ENCODE data around the gene CERS6. TPM values are rescaled to one million over a fixed set of nuclear protein-coding genes. Genes with fewer than 3 reads are reported as not detected.

The CERS6 gene
- total RNA-seq, 2 donors from 2014 or later, result 7.7 to 21.5 TPM

- Mint-ChIP-seq H3K4me1 (peaks cover 6% of the 10 kb centered on the region), H3K4me3 (no peak overlapping the region), H3K27ac (no peak overlapping the region), H3K9me3 (peaks cover 3% of the 10 kb centered on the region), H3K36me3 (ENCODE audit: low read depth) (no peaks in the 10 kb centered on the region), H3K27me3 (no peaks in the 10 kb centered on the region)
- no peak for ATAC-seq (replicated peaks)
Observed at GRCh38 chr2:168518555-168519066, 62.5 kb downstream of the CERS6 start.

DNA sequence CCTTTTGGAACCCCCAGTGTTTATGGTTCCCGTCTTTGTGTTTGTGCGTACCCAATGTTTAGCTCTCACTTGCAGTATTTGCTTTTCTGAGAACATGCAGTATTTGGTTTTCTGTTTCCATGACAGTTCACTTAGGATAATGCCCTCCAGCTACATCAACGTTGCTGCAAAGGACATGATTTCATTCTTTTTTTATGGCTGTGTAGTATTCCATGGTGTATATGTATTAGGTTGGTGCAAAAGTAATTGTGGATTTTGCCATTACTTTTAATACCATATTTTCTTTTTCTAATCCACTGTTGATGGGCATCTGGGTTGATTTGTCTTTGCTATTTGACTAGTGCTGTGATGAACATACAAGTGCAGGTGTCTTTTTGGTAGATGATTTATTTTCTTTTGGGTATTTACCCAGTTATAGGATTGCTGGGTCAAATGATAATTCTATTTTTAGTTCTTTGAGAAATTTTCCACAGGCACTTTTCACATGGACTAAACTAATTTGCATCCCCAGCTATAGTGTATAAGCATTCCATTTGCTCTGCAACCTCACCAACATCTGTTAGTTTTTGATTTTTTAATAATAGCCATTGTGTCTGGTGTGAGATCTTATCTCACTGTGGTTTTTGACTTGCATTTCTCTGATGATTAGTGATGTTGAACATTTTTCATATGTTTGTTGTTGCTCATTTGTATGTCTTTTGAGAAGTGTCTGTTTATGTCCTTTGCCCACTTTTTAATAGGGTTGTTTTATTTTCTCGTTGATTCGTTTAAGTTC is 63.6 kb downstream of the CERS6 start:
- Mint-ChIP-seq H3K27ac (no peak overlapping the region), H3K27me3 (no peaks in the 10 kb centered on the region), H3K9me3 (peaks cover 3% of the 10 kb centered on the region), H3K4me1 (peaks cover 9% of the 10 kb centered on the region), H3K4me3 (no peak overlapping the region), H3K36me3 (ENCODE audit: low read depth) (no peaks in the 10 kb centered on the region)
- ATAC-seq (replicated peaks), result no peak

DNA sequence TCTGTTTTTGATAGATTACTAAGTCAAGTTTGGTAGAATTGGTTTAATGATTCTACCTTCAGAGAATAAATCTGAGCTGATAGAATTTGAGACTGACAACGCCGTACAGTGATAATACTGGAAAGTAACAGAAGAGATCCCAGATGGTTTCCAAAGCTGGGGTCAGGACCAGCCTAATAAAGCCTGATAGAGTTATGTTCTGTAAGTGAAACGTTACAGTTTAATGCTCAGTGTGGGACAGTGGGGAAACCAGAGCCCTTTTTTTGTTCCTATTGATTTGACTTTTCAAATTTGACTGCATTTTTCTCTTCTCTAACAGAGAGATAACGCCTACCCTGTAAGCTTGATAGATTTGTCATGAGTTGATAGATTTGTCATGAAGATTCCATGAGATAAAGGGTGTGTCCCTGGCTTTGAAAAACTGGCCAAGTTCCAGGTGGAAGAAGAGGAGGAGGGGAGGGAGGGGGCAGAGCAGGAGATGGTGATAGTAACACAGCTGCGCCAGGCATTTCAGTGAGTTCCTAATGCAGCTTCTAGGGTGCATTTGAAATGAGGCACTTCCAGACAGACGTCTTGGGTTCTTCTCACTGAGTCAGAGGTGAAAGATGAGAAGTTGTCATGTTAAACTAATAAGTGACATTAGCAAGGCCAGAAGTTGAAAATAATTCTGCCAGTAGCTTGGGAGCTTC is 65.1 kb downstream of the CERS6 start:
- no peaks in the 10 kb centered on the region for H3K36me3 Mint-ChIP-seq (ENCODE audit: low read depth)
- no peak for ATAC-seq (replicated peaks)
- no peak overlapping the region for H3K4me3 Mint-ChIP-seq
- peaks cover 9% of the 10 kb centered on the region for H3K4me1 Mint-ChIP-seq
- H3K9me3 Mint-ChIP-seq, result peaks cover 3% of the 10 kb centered on the region
- no peak overlapping the region for H3K27ac Mint-ChIP-seq
- no peaks in the 10 kb centered on the region for H3K27me3 Mint-ChIP-seq

DNA sequence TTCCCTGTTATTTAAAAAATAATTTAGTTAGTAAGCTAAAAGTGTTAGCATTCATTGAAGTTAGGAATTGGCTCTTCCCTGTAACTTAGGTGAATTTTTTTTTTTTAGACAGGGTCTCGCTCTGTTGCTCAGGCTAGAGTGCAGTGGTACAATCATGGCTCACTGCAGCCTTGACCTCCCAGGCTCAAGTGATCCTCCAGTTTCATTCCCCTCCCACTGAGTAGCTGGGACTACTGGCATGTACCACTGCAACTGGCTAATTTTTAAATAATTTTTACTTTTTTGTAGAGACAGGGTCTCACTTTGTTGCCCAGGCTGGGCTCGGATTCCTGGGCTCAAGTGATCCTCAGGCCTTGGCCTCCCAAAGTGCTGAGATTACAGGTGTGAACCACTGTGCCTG is 66.4 kb downstream of the CERS6 start:
- Mint-ChIP-seq H3K9me3 (no peaks in the 10 kb centered on the region), H3K4me1 (peaks cover 9% of the 10 kb centered on the region), H3K4me3 (no peak overlapping the region), H3K27ac (no peak overlapping the region), H3K36me3 (ENCODE audit: low read depth) (no peaks in the 10 kb centered on the region), H3K27me3 (no peaks in the 10 kb centered on the region)
- no peak for ATAC-seq (replicated peaks)

- no peak for ATAC-seq (replicated peaks)
- Mint-ChIP-seq H3K4me3 (no peak overlapping the region), H3K4me1 (peaks cover 9% of the 10 kb centered on the region), H3K27me3 (no peaks in the 10 kb centered on the region), H3K27ac (no peak overlapping the region), H3K9me3 (no peaks in the 10 kb centered on the region), H3K36me3 (ENCODE audit: low read depth) (no peaks in the 10 kb centered on the region)
Observed at GRCh38 chr2:168524005-168524404, 67.9 kb downstream of the CERS6 start.

GRCh38 chr2:168525020-168525419 is 68.9 kb downstream of the CERS6 start:
- ATAC-seq (replicated peaks), result no peak
- peaks cover 9% of the 10 kb centered on the region for H3K4me1 Mint-ChIP-seq
- H3K27me3 Mint-ChIP-seq, result no peaks in the 10 kb centered on the region
- H3K9me3 Mint-ChIP-seq, result no peaks in the 10 kb centered on the region
- no peaks in the 10 kb centered on the region for H3K36me3 Mint-ChIP-seq (ENCODE audit: low read depth)
- H3K4me3 Mint-ChIP-seq, result no peak overlapping the region
- H3K27ac Mint-ChIP-seq, result no peak overlapping the region

GRCh38 chr2:168525716-168526446 is 69.8 kb downstream of the CERS6 start:
- H3K4me3 Mint-ChIP-seq, result no peak overlapping the region
- H3K36me3 Mint-ChIP-seq (ENCODE audit: low read depth), result no peaks in the 10 kb centered on the region
- H3K27me3 Mint-ChIP-seq, result no peaks in the 10 kb centered on the region
- ATAC-seq (replicated peaks), result no peak
- H3K27ac Mint-ChIP-seq, result no peak overlapping the region
- H3K9me3 Mint-ChIP-seq, result no peaks in the 10 kb centered on the region
- H3K4me1 Mint-ChIP-seq, result peaks cover 9% of the 10 kb centered on the region

DNA sequence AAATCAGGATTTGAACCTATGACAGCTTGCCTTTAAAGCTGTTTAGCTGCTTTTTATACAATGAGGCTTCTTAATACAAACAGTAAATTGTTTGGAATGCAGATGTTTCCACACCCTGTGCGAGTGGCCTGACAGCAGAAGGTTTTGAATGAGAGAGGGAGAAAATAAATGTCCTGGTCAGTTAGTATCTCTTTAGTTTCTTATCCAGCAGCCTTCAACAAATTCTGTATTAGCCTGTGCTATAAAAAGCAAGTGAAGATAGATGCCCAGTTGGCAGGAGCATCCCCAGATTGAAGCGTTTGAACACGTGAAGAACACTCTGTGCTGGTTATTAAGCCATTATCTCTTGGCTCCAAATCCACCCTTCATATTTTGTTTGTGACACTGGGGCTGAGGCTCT is 70.6 kb downstream of the CERS6 start:
- no peak overlapping the region for H3K27ac Mint-ChIP-seq
- no peaks in the 10 kb centered on the region for H3K9me3 Mint-ChIP-seq
- peaks cover 4% of the 10 kb centered on the region for H3K4me1 Mint-ChIP-seq
- no peak overlapping the region for H3K4me3 Mint-ChIP-seq
- H3K36me3 Mint-ChIP-seq (ENCODE audit: low read depth), result no peaks in the 10 kb centered on the region
- no peak for ATAC-seq (replicated peaks)
- no peaks in the 10 kb centered on the region for H3K27me3 Mint-ChIP-seq

- no peaks in the 10 kb centered on the region for H3K27me3 Mint-ChIP-seq
- H3K9me3 Mint-ChIP-seq, result no peaks in the 10 kb centered on the region
- no peak overlapping the region for H3K27ac Mint-ChIP-seq
- no peak overlapping the region for H3K4me3 Mint-ChIP-seq
- no peak for ATAC-seq (replicated peaks)
- no peaks in the 10 kb centered on the region for H3K36me3 Mint-ChIP-seq (ENCODE audit: low read depth)
- peaks cover 4% of the 10 kb centered on the region for H3K4me1 Mint-ChIP-seq
Observed at GRCh38 chr2:168528016-168528415, 71.9 kb downstream of the CERS6 start.

GRCh38 chr2:168528469-168528868 is 72.4 kb downstream of the CERS6 start:
- Mint-ChIP-seq H3K27me3 (no peaks in the 10 kb centered on the region), H3K27ac (no peak overlapping the region), H3K9me3 (no peaks in the 10 kb centered on the region), H3K4me3 (no peak overlapping the region), H3K4me1 (peaks cover 4% of the 10 kb centered on the region), H3K36me3 (ENCODE audit: low read depth) (no peaks in the 10 kb centered on the region)
- ATAC-seq (replicated peaks), result no peak

- peaks cover 7% of the 10 kb centered on the region for H3K4me1 Mint-ChIP-seq
- no peak overlapping the region for H3K4me3 Mint-ChIP-seq
- no peak for ATAC-seq (replicated peaks)
- H3K27me3 Mint-ChIP-seq, result no peaks in the 10 kb centered on the region
- no peak overlapping the region for H3K27ac Mint-ChIP-seq
- H3K9me3 Mint-ChIP-seq, result no peaks in the 10 kb centered on the region
- no peaks in the 10 kb centered on the region for H3K36me3 Mint-ChIP-seq (ENCODE audit: low read depth)
Observed at GRCh38 chr2:168529054-168529833, 73.2 kb downstream of the CERS6 start.

DNA sequence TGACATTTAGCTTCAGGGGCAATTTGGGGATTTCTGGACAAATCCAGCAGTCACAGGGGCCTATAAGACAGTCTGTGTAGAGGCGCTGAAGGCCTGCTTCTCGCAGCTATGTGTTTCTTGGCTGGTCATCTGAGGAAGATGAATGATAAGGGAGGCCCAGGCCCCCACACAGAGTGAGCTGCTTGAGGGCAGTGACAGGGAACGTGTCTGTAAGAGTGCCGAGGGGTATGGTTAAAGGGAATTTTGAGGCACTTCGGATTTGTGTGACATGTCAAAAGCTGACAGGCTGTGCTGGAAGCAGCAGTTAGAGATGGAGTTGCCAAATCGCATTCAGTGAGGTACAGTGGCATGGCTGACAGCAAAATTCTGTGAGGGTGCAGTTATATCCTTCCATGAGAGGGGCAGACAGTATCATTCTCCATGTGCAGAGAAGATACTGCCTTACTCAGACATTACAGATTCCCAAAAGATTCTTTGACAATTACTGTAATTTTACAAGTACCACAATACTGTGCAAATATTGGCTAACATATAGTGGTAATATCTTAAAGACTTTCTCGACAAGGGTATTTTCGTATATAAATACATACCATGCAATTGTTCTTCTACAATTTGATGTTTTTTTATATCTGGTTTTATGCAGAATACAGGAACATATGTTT is 74.0 kb downstream of the CERS6 start:
- H3K36me3 Mint-ChIP-seq (ENCODE audit: low read depth), result no peaks in the 10 kb centered on the region
- no peak overlapping the region for H3K4me3 Mint-ChIP-seq
- no peak overlapping the region for H3K27ac Mint-ChIP-seq
- no peaks in the 10 kb centered on the region for H3K27me3 Mint-ChIP-seq
- H3K4me1 Mint-ChIP-seq, result peaks cover 11% of the 10 kb centered on the region
- ATAC-seq (replicated peaks), result no peak
- no peaks in the 10 kb centered on the region for H3K9me3 Mint-ChIP-seq

DNA sequence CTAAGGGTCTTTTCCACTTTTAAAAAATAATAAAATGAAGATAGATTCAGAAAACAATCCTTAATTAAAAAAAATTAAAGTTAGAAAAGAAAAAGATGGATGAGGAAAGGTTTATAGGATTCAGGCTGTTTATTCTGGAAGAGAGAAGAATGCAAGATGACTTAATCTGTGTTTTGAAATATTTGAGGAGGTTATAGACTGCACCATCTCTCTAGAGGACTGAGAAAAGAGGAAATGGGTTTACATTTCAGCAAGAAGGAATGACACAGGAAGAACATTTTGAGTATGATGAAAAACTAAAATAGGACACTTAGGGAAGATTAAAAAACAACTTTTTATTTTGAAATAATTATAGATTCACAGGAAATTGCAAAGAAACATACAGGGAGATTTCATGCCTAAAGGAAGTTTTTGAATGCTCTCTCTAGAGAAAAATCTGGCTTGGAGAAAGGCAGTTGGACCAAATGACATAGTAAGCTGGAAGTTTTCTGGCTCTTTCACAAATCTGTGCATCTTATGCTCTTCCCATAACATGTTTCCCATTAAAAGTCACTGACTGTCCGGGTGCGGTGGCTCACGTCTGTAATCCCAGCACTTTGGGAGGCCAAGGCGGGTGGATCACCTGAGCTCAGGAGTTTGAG is 75.0 kb downstream of the CERS6 start:
- no peak overlapping the region for H3K27ac Mint-ChIP-seq
- no peak for ATAC-seq (replicated peaks)
- no peaks in the 10 kb centered on the region for H3K9me3 Mint-ChIP-seq
- H3K27me3 Mint-ChIP-seq, result no peaks in the 10 kb centered on the region
- no peak overlapping the region for H3K4me3 Mint-ChIP-seq
- H3K4me1 Mint-ChIP-seq, result peaks cover 11% of the 10 kb centered on the region
- no peaks in the 10 kb centered on the region for H3K36me3 Mint-ChIP-seq (ENCODE audit: low read depth)

Data from activated T-helper 17 cell treated with anti-CD3 and anti-CD28 coated beads, Interleukin-2, amount 50 U/mL, for 72 hours (primary cell).